Cardiac fibroblast (primary cell): ENCODE measurements around the gene EIF2AK2.
A peak's percentile ranks its signal among the peaks of the same experiment; 100 is the strongest.

Experiments
- DNase-seq, 2 donors: peaks; one replicate each; pipeline versions ENCODE4 v3.0.0 to v3.0.0-alpha.2; 2010; ENCODE audit warnings: low read depth in 2 of 2
- H3K4me3 ChIP-seq, 2 donors: replicated peaks in 1 of 2; 1 replicate in 1 of 2; 2 replicates in 1 of 2; pipeline ENCODE4 v1.5.1; 2011; ENCODE audit warnings: low read depth in 2 of 2, low read length in 2 of 2, mild to moderate bottlenecking in 2 of 2, moderate library complexity in 1 of 2
- CTCF ChIP-seq: IDR thresholded peaks from one replicate; pipeline ENCODE4 v1.5.1; 2011; ENCODE audit warnings: low read depth, mild to moderate bottlenecking, low read length, inconsistent platforms

The EIF2AK2 gene

GRCh38 chr2:37102588-37102987 is 54.2 kb downstream of the EIF2AK2 start:
- H3K4me3 ChIP-seq = no peak overlapping the region
- no peak for TF ChIP-seq CTCF
- no peak for DNase-seq

GRCh38 chr2:37100054-37100453 is 56.7 kb downstream of the EIF2AK2 start:
- no peak for DNase-seq
- H3K4me3 ChIP-seq = no peak overlapping the region
- no peak for TF ChIP-seq CTCF

GRCh38 chr2:37098416-37099118 is 58.2 kb downstream of the EIF2AK2 start:
- no peak for DNase-seq
- H3K4me3 ChIP-seq = no peak overlapping the region
- no peak for TF ChIP-seq CTCF

GRCh38 chr2:37096568-37096967 is 60.2 kb downstream of the EIF2AK2 start:
- TF ChIP-seq CTCF = no peak
- no peak overlapping the region for H3K4me3 ChIP-seq

GRCh38 chr2:37091873-37092272 is 64.9 kb downstream of the EIF2AK2 start:
- DNase-seq = no peak
- H3K4me3 ChIP-seq = no peak overlapping the region
- TF ChIP-seq CTCF = no peak

More at GRCh38 chr2:37096568-37096967, 60.2 kb downstream of the EIF2AK2 start:
- no peak for DNase-seq

- TF ChIP-seq CTCF = no peak
- no peak overlapping the region for H3K4me3 ChIP-seq
- DNase-seq = no peak
These were observed 66.7 kb downstream of the EIF2AK2 start for GRCh38 chr2:37090019-37090477.

GRCh38 chr2:37085731-37086147 is 71.0 kb downstream of the EIF2AK2 start:
- no peak overlapping the region for H3K4me3 ChIP-seq
- no peak for TF ChIP-seq CTCF
- peak; percentile 7 to 54 for DNase-seq
